Naive thymus-derived CD8-positive, alpha-beta T cell (primary cell): ENCODE measurements around the gene GATC. TPM values are rescaled to one million over a fixed set of nuclear protein-coding genes. Genes with fewer than 3 reads are reported as not detected.

Experiments
- ATAC-seq, 2 donors: fragments of 150-1000 bp; cut with Tn5 transposase in 1 of 2; sonication (Bioruptor Pico), chemical (Tn5 transposase) in 1 of 2; 1 replicate in 1 of 2; 2 replicates in 1 of 2; pipeline ENCODE4 v1.10.0; 2021; ENCODE audit warnings: mild to moderate bottlenecking in 2 of 2, moderate library complexity in 2 of 2
- POLR2A ChIA-PET: fragments of 350-600 bp; sonication (Branson Sonifier 250); formaldehyde crosslinking; loops from one replicate; lab custom pipeline; 2021; ENCODE audit warnings: antibody characterized with exemption; lab: Charles Lee
- DNase-seq, 10 donors: peaks; one replicate each; pipeline versions ENCODE4 v3.0.0 to v3.0.0-alpha.2; 2020 to 2022
- H3K27ac Mint-ChIP-seq, 10 donors: one replicate each; pipeline ENCODE4 v1.8.0; 2020 to 2022; ENCODE audit warnings: mild to moderate bottlenecking in 10 of 10, mixed read lengths in 10 of 10, moderate library complexity in 4 of 10, inconsistent platforms in 1 of 10
- H3K27me3 Mint-ChIP-seq, 5 donors: one replicate each; pipeline ENCODE4 v1.8.0; 2021 to 2022; ENCODE audit warnings: mixed read lengths in 5 of 5
- H3K36me3 Mint-ChIP-seq, 3 donors: one replicate each; pipeline ENCODE4 v1.8.0; 2020 to 2022; ENCODE audit warnings: mixed read lengths in 3 of 3, mild to moderate bottlenecking in 2 of 3, inconsistent platforms in 1 of 3
- H3K4me1 Mint-ChIP-seq, 4 donors: one replicate each; pipeline ENCODE4 v1.8.0; 2021 to 2022; ENCODE audit warnings: mixed read lengths in 4 of 4
- H3K4me3 Mint-ChIP-seq, 10 donors: one replicate each; pipeline ENCODE4 v1.8.0; 2020 to 2022; ENCODE audit warnings: mild to moderate bottlenecking in 10 of 10, mixed read lengths in 10 of 10, moderate library complexity in 6 of 10, inconsistent platforms in 1 of 10
- H3K9me3 Mint-ChIP-seq, 9 donors: one replicate each; pipeline ENCODE4 v1.8.0; 2020 to 2022; ENCODE audit warnings: mixed read lengths in 9 of 9, mild to moderate bottlenecking in 3 of 9, inconsistent platforms in 1 of 9, moderate library complexity in 1 of 9
- polyA plus RNA-seq, 3 donors: library from polyadenylated mRNA; unstranded; fragments of 300-500 nt; fragmentation: Illumina TruSeq; gene quantifications; one replicate each; pipeline ENCODE4 v1.2.3, GENCODE V29; 2021
- total RNA-seq, 8 experiments: library from RNA in 2 of 8; stranded (reverse) in 2 of 8; gene quantifications; one replicate each; pipeline ENCODE4 v1.2.3 and lab custom pipeline; 2021 to 2026

GATC gene
- total and polyA plus RNA-seq, 5 experiments from 2014 or later, result 14.6 to 28.0 (median 19.2) TPM

GRCh38 chr12:120416490-120417216, 29.6 kb upstream of the GATC start:
- no peak for DNase-seq
- POLR2A ChIA-PET, result no interaction called here
- H3K4me1 Mint-ChIP-seq, result no peaks in the 10 kb centered on the region
- ATAC-seq, result no peak
- H3K4me3 Mint-ChIP-seq, result no peak overlapping the region
- H3K27ac Mint-ChIP-seq, result no peak overlapping the region
- H3K36me3 Mint-ChIP-seq, result no peaks in the 10 kb centered on the region
- peaks cover 2 to 9% (median 7%) of the 10 kb centered on the region in 5 donors for H3K27me3 Mint-ChIP-seq
- H3K9me3 Mint-ChIP-seq, result no peaks in the 10 kb centered on the region

- no peak for ATAC-seq
- Mint-ChIP-seq H3K9me3 (no peaks in the 10 kb centered on the region), H3K27ac (peak overlapping the region in 1 of 10 donors; percentile 81), H3K27me3 (peaks cover 0 to 7% (median 0%) of the 10 kb centered on the region in 5 donors), H3K4me3 (no peak overlapping the region), H3K4me1 (no peaks in the 10 kb centered on the region), H3K36me3 (no peaks in the 10 kb centered on the region)
- DNase-seq, result no peak
- POLR2A ChIA-PET, result no interaction called here
Measured at GRCh38 chr12:120417917-120418580, 28.2 kb upstream of the GATC start.

GRCh38 chr12:120421701-120422100, 24.5 kb upstream of the GATC start:
- POLR2A ChIA-PET, result no interaction called here
- H3K4me1 Mint-ChIP-seq, result no peaks in the 10 kb centered on the region
- no peak overlapping the region for H3K27ac Mint-ChIP-seq

GRCh38 chr12:120422892-120423456, 23.3 kb upstream of the GATC start:
- Mint-ChIP-seq H3K4me3 (no peak overlapping the region), H3K4me1 (no peaks in the 10 kb centered on the region), H3K27me3 (no peaks in the 10 kb centered on the region)

More at GRCh38 chr12:120421701-120422100, 24.5 kb upstream of the GATC start:
- ATAC-seq, result no peak
- no peak for DNase-seq
- Mint-ChIP-seq H3K4me3 (peak overlapping the region in 1 of 10 donors; percentile 16), H3K9me3 (no peaks in the 10 kb centered on the region), H3K36me3 (no peaks in the 10 kb centered on the region), H3K27me3 (peaks cover 0 to 4% (median 0%) of the 10 kb centered on the region in 5 donors)

GRCh38 chr12:120425797-120426196, 20.4 kb upstream of the GATC start:
- no peak for ATAC-seq
- Mint-ChIP-seq H3K27me3 (peaks cover 0 to 5% (median 2%) of the 10 kb centered on the region in 5 donors), H3K27ac (no peak overlapping the region), H3K36me3 (no peaks in the 10 kb centered on the region), H3K9me3 (no peaks in the 10 kb centered on the region), H3K4me3 (no peak overlapping the region), H3K4me1 (peaks cover 1 to 6% (median 2%) of the 10 kb centered on the region in 4 donors)
- no peak for DNase-seq
- POLR2A ChIA-PET, result no interaction called here

More at GRCh38 chr12:120422892-120423456, 23.3 kb upstream of the GATC start:
- no peak for DNase-seq
- Mint-ChIP-seq H3K9me3 (no peaks in the 10 kb centered on the region), H3K27ac (no peak overlapping the region), H3K36me3 (no peaks in the 10 kb centered on the region)
- POLR2A ChIA-PET, result interaction anchor here (0.5 to 0.7 kb wide), 2 partner anchors 31 to 60 kb away, joined by 3 read pairs; no protein-coding TSS in a partner anchor
- ATAC-seq, result no peak

- peaks cover 0 to 8% (median 3%) of the 10 kb centered on the region in 5 donors for H3K27me3 Mint-ChIP-seq
- peaks cover 1 to 6% (median 2%) of the 10 kb centered on the region in 4 donors for H3K4me1 Mint-ChIP-seq
- POLR2A ChIA-PET, result interaction anchor here (0.6 to 1.2 kb wide), 5 partner anchors 9 to 631 kb away, joined by 3 read pairs; partner anchors contain the start of genes COX6A1, DYNLL1 and RNU4-2
- H3K9me3 Mint-ChIP-seq, result no peaks in the 10 kb centered on the region
- H3K4me3 Mint-ChIP-seq, result no peak overlapping the region
- ATAC-seq (no peak), DNase-seq (no peak)
- H3K36me3 Mint-ChIP-seq, result no peaks in the 10 kb centered on the region
- no peak overlapping the region for H3K27ac Mint-ChIP-seq
Measured at GRCh38 chr12:120428597-120429229, 17.5 kb upstream of the GATC start.

- no peaks in the 10 kb centered on the region for H3K36me3 Mint-ChIP-seq
- H3K9me3 Mint-ChIP-seq, result no peaks in the 10 kb centered on the region
- peaks cover 0 to 8% (median 3%) of the 10 kb centered on the region in 5 donors for H3K27me3 Mint-ChIP-seq
- no peak overlapping the region for H3K27ac Mint-ChIP-seq
- DNase-seq (no peak), ATAC-seq (no peak)
- POLR2A ChIA-PET, result interaction anchor here (0.6 to 1.2 kb wide), 7 partner anchors 8 to 631 kb away, joined by 3 to 8 read pairs (median 3); partner anchors contain the start of genes COX6A1, DYNLL1, MLEC and RNU4-2
- peaks cover 1 to 6% (median 2%) of the 10 kb centered on the region in 4 donors for H3K4me1 Mint-ChIP-seq
- H3K4me3 Mint-ChIP-seq, result peak overlapping the region in 1 of 10 donors; percentile 29
Measured at GRCh38 chr12:120429368-120429767, 16.9 kb upstream of the GATC start.

- Mint-ChIP-seq H3K9me3 (no peaks in the 10 kb centered on the region), H3K36me3 (no peaks in the 10 kb centered on the region), H3K4me1 (peaks cover 3 to 14% (median 9%) of the 10 kb centered on the region in 4 donors), H3K4me3 (no peak overlapping the region), H3K27ac (no peak overlapping the region), H3K27me3 (peaks cover 0 to 8% (median 3%) of the 10 kb centered on the region in 5 donors)
- POLR2A ChIA-PET, result no interaction called here
- DNase-seq (no peak), ATAC-seq (no peak)
Measured at GRCh38 chr12:120432772-120433525, 13.3 kb upstream of the GATC start.

GRCh38 chr12:120437735-120438494, 8.3 kb upstream of the GATC start, which contains the start of gene COX6A1:
Gene COX6A1 (plus strand): TSS chr12:120438113. CDS start chr12:120438127, 14 bp downstream.
- ATAC-seq, result peak; percentile 94 to 96

GRCh38 chr12:120438495-120439198, 7.6 kb upstream of the GATC start:
- ATAC-seq, result no peak
- Mint-ChIP-seq H3K9me3 (no peaks in the 10 kb centered on the region), H3K36me3 (peaks cover 0 to 36% (median 0%) of the 10 kb centered on the region in 3 donors), H3K4me3 (peak overlapping the region; percentile 83 to 98 (median 96)), H3K27ac (peak overlapping the region; percentile 47 to 97 (median 94)), H3K27me3 (no peaks in the 10 kb centered on the region), H3K4me1 (peaks cover 5 to 33% (median 30%) of the 10 kb centered on the region in 4 donors)
- no peak for DNase-seq
- POLR2A ChIA-PET, result interaction anchor here (0.7 to 1.8 kb wide), 6 partner anchors 7 to 362 kb away, joined by 3 to 13 read pairs (median 6); partner anchors contain the start of genes GATC, RNU4-1, RNU4-2 and TRIAP1

More at GRCh38 chr12:120437735-120438494, 8.3 kb upstream of the GATC start, which contains the start of gene COX6A1:
- H3K4me1 Mint-ChIP-seq, result peaks cover 5 to 33% (median 30%) of the 10 kb centered on the region in 4 donors
- peak within 1 kb of the TSS; percentile 83 to 98 (median 96) for H3K4me3 Mint-ChIP-seq
- POLR2A ChIA-PET, result interaction anchor here (0.7 to 1.8 kb wide), 9 partner anchors 8 to 362 kb away, joined by 3 to 13 read pairs (median 5); partner anchors contain the start of genes GATC, RNU4-1, RNU4-2 and SIRT4
- H3K27ac Mint-ChIP-seq, result peak within 1 kb of the TSS; percentile 47 to 97 (median 95)
- peak; percentile 86 to 99 (median 97) for DNase-seq
- peaks cover 0 to 2% (median 0%) of the 10 kb centered on the region in 5 donors for H3K27me3 Mint-ChIP-seq
- H3K9me3 Mint-ChIP-seq, result no peaks in the 10 kb centered on the region
- H3K36me3 Mint-ChIP-seq, result peaks cover 0 to 29% (median 0%) of the 10 kb centered on the region in 3 donors
